ENCODE data around the gene ELOVL7.
A peak's percentile ranks its signal among the peaks of the same experiment; 100 is the strongest.

The ELOVL7 gene

GRCh38 chr5:60851626-60852025 is 7.6 kb upstream of the ELOVL7 start:
- DNase-seq (ENCODE audit: low read depth): no peak
- no peak overlapping the region for H3K4me3 ChIP-seq (ENCODE audit: low read depth, low read length)
- no peak for TF ChIP-seq CTCF (conservative IDR thresholded peaks at IDR 0.05; ENCODE audit: low read depth, low read length)

GRCh38 chr5:60846298-60846697 is 2.2 kb upstream of the ELOVL7 start:
- no peak overlapping the region for H3K4me3 ChIP-seq (ENCODE audit: low read depth, low read length)
- TF ChIP-seq CTCF (conservative IDR thresholded peaks at IDR 0.05; ENCODE audit: low read depth, low read length): no peak

GRCh38 chr5:60843386-60843935 is 608 bp downstream of the ELOVL7 start:
- no peak for DNase-seq (ENCODE audit: low read depth)
- TF ChIP-seq CTCF (conservative IDR thresholded peaks at IDR 0.05; ENCODE audit: low read depth, low read length): peak; percentile 4
- peak overlapping the region; percentile 59 for H3K4me3 ChIP-seq (ENCODE audit: low read depth, low read length)

More at GRCh38 chr5:60846298-60846697, 2.2 kb upstream of the ELOVL7 start:
- no peak for DNase-seq (ENCODE audit: low read depth)

- DNase-seq (ENCODE audit: low read depth): no peak
- no peak for TF ChIP-seq CTCF (conservative IDR thresholded peaks at IDR 0.05; ENCODE audit: low read depth, low read length)
- H3K4me3 ChIP-seq (ENCODE audit: low read depth, low read length): peak overlapping the region; percentile 59
Observed at GRCh38 chr5:60842871-60843385, 1.1 kb downstream of the ELOVL7 start.

GRCh38 chr5:60841361-60841760 is 2.7 kb downstream of the ELOVL7 start:
- no peak for DNase-seq (ENCODE audit: low read depth)
- no peak overlapping the region for H3K4me3 ChIP-seq (ENCODE audit: low read depth, low read length)
- TF ChIP-seq CTCF (conservative IDR thresholded peaks at IDR 0.05; ENCODE audit: low read depth, low read length): no peak

GRCh38 chr5:60836131-60836530 is 7.9 kb downstream of the ELOVL7 start:
- no peak overlapping the region for H3K4me3 ChIP-seq (ENCODE audit: low read depth, low read length)
- TF ChIP-seq CTCF (conservative IDR thresholded peaks at IDR 0.05; ENCODE audit: low read depth, low read length): no peak
- no peak for DNase-seq (ENCODE audit: low read depth)

- no peak for TF ChIP-seq CTCF (conservative IDR thresholded peaks at IDR 0.05; ENCODE audit: low read depth, low read length)
- H3K4me3 ChIP-seq (ENCODE audit: low read depth, low read length): no peak overlapping the region
- peak; percentile 39 for DNase-seq (ENCODE audit: low read depth)
Observed at GRCh38 chr5:60835554-60835953, 8.5 kb downstream of the ELOVL7 start.
